ENCODE measurements around the gene SUGCT.
A peak's percentile ranks its signal among the peaks of the same experiment; 100 is the strongest.

The SUGCT gene

GRCh38 chr7:40436710-40437109, 301.9 kb downstream of the SUGCT start:
- DNase-seq (ENCODE audit: low read depth), result no peak
- no peak for TF ChIP-seq CTCF (conservative IDR thresholded peaks at IDR 0.05; ENCODE audit: low read depth, low read length)
- no peak overlapping the region for H3K4me3 ChIP-seq (ENCODE audit: low read length)

GRCh38 chr7:40437498-40437897, 302.7 kb downstream of the SUGCT start:
- no peak overlapping the region for H3K4me3 ChIP-seq (ENCODE audit: low read length)
- peak; percentile 83 for DNase-seq (ENCODE audit: low read depth)
- TF ChIP-seq CTCF (conservative IDR thresholded peaks at IDR 0.05; ENCODE audit: low read depth, low read length), result no peak

GRCh38 chr7:40437936-40438634, 303.3 kb downstream of the SUGCT start:
- TF ChIP-seq CTCF (conservative IDR thresholded peaks at IDR 0.05; ENCODE audit: low read depth, low read length), result no peak
- H3K4me3 ChIP-seq (ENCODE audit: low read length), result no peak overlapping the region
- no peak for DNase-seq (ENCODE audit: low read depth)

GRCh38 chr7:40439686-40440085, 304.9 kb downstream of the SUGCT start:
- no peak for DNase-seq (ENCODE audit: low read depth)
- no peak for TF ChIP-seq CTCF (conservative IDR thresholded peaks at IDR 0.05; ENCODE audit: low read depth, low read length)
- no peak overlapping the region for H3K4me3 ChIP-seq (ENCODE audit: low read length)

- no peak overlapping the region for H3K4me3 ChIP-seq (ENCODE audit: low read length)
- DNase-seq (ENCODE audit: low read depth), result no peak
- no peak for TF ChIP-seq CTCF (conservative IDR thresholded peaks at IDR 0.05; ENCODE audit: low read depth, low read length)
These were observed 312.5 kb downstream of the SUGCT start for GRCh38 chr7:40447345-40447744.

- no peak for DNase-seq (ENCODE audit: low read depth)
- no peak for TF ChIP-seq CTCF (conservative IDR thresholded peaks at IDR 0.05; ENCODE audit: low read depth, low read length)
These were observed 320.7 kb downstream of the SUGCT start for GRCh38 chr7:40455485-40455884.

GRCh38 chr7:40457776-40458480, 323.1 kb downstream of the SUGCT start:
- H3K4me3 ChIP-seq (ENCODE audit: low read length), result no peak overlapping the region
- no peak for TF ChIP-seq CTCF (conservative IDR thresholded peaks at IDR 0.05; ENCODE audit: low read depth, low read length)
- no peak for DNase-seq (ENCODE audit: low read depth)

More at GRCh38 chr7:40455485-40455884, 320.7 kb downstream of the SUGCT start:
- no peak overlapping the region for H3K4me3 ChIP-seq (ENCODE audit: low read length)

All from retinal pigment epithelial cell (primary cell).